Dendritic cell treated with granulocyte-macrophage colony-stimulating factor and Interleukin-4, amounts not matched to agents 40 ng/mL and 50 ng/mL, for 4 days (primary cell): ENCODE results near the gene M1AP.
"Not testable (repeated sequence)": the region's sequence is repeated elsewhere in the genome, so short reads cannot be mapped to it uniquely, and the experiment has no call there.

Experiments
- H3K27ac Mint-ChIP-seq: one replicate; pipeline ENCODE4 v1.8.0; 2022; ENCODE audit warnings: mild to moderate bottlenecking, mixed read lengths
- H3K27me3 Mint-ChIP-seq: one replicate; pipeline ENCODE4 v1.8.0; 2022; ENCODE audit warnings: mild to moderate bottlenecking, mixed read lengths
- H3K36me3 Mint-ChIP-seq: one replicate; pipeline ENCODE4 v1.8.0; 2022; ENCODE audit warnings: low read depth, mixed read lengths
- H3K4me1 Mint-ChIP-seq: one replicate; pipeline ENCODE4 v1.8.0; 2022; ENCODE audit warnings: low read depth, mixed read lengths
- H3K4me3 Mint-ChIP-seq: one replicate; pipeline ENCODE4 v1.8.0; 2022; ENCODE audit warnings: mild to moderate bottlenecking, moderate library complexity, mixed read lengths
- H3K9me3 Mint-ChIP-seq: one replicate; pipeline ENCODE4 v1.8.0; 2022; ENCODE audit warnings: mixed read lengths
- intact Hi-C: fragments of 100-400 bp; cut with micrococcal nuclease; formaldehyde crosslinking; loops from one replicate; pipeline ENCODE4 v1.15.0; 2022

The M1AP gene

DNA sequence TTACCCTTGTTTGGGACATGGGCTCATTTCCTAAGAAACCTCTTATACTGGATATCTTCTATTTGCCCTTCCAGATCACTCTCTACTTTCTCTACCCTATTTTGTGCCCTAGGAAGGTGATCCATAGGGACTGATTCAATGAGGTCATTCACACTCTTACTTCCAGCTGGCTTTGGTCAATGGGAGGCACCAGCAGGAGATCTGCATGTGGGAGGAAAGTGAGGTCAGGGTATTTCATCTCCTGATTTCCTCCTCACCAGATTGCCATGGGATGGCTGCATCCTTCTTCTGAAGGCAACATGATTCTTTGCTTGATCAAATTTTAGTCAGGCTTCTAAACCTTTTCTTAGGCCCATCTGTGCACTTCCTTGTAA, 15.2 kb downstream of the M1AP start:
- Mint-ChIP-seq H3K4me3 (no peak overlapping the region), H3K27me3 (peaks cover 12% of the 10 kb centered on the region), H3K4me1 (no peaks in the 10 kb centered on the region), H3K9me3 (no peaks in the 10 kb centered on the region), H3K36me3 (no peaks in the 10 kb centered on the region), H3K27ac (no peak overlapping the region)
- intact Hi-C loops = no loop called here

DNA sequence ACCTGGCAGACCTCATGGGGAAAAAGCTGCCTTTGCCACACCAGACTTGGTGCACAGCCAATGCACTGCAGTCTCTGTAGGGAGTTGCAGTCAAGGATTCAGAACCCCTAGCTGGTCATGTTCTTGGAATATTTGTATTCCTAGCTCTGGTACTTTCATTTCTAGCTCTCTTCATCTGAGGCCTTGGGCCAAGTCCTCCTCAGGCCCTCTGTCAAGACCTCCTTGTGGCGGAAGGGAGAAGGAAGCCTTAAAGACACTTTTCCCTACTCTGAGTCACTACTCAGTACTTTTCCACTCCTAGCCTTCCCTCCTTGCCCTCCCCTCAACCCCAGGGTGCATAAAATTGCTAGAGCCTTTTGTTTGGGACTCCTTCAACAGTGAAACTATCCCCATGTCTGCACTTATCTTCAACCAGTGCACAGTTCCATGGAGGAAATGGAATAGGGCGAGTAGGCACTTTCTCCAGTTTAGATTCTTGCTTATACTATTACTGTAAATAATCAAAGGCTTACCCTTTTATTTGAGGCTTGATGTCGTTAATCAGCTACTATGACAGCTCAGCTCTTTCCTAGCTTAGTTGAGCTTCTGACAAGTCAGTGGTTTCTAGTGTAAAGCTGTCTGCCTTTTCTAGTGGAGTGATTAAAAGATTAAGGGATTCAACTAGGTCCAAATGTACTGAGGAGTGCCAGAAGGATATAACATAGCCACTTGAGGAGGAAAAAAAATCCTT, 15.8 kb downstream of the M1AP start:
- Mint-ChIP-seq H3K27me3 (peaks cover 10% of the 10 kb centered on the region), H3K27ac (no peak overlapping the region), H3K4me3 (no peak overlapping the region), H3K9me3 (no peaks in the 10 kb centered on the region), H3K4me1 (no peaks in the 10 kb centered on the region), H3K36me3 (no peaks in the 10 kb centered on the region)
- intact Hi-C loops = no loop called here

DNA sequence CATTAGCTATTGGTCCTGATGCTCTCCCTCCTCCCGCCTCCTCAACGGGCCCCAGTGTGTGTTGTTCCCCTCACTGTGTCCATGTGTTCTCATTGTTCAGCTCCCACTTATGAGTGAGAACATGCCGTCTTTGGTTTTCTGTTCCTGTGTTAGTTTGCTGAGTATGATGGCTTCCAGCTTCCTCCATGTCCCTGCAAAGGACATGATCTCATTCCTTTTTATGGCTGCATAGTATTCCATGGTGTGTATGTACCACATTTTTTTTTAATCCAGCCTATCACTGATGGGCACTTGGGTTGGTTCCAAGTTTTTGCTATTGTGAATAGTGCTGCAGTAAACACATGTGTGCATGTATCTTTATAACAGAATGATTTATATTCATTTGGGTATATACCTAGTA, 17.7 kb downstream of the M1AP start:
- H3K36me3 Mint-ChIP-seq, intact Hi-C loops, H3K27me3 Mint-ChIP-seq: not testable (repeated sequence)

DNA sequence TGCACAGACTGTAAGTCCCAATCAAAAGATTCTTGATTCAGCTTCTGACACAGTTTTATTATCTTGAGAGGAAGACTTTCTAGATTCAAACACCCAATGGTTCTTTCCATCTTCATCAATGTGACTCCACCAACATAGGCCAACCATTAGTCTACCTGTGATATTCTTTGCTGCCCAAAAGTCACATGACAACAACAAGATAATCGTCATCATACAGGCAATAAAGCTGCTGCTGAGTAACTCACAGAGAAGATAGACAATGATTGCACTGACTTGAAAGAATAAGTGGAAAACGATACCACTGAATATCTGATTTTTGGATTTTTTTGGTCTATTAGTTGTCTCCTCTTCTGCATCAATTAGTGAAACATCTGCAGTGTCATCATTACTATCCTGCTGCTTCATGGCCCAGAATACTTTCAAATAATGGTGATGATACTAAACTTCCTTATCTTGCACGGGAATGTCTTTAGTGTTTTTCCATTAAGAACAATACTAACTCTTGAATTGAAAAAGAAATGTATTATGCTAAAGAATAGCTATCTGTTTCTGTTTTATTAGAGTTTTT, 19.5 kb downstream of the M1AP start:
- no peaks in the 10 kb centered on the region for H3K36me3 Mint-ChIP-seq
- no peaks in the 10 kb centered on the region for H3K9me3 Mint-ChIP-seq
- no peak overlapping the region for H3K4me3 Mint-ChIP-seq
- H3K27me3 Mint-ChIP-seq = no peaks in the 10 kb centered on the region
- no peak overlapping the region for H3K27ac Mint-ChIP-seq
- intact Hi-C loops = no loop called here
- H3K4me1 Mint-ChIP-seq = no peaks in the 10 kb centered on the region

More for the DNA sequence above, 17.7 kb downstream of the M1AP start:
- H3K4me1 Mint-ChIP-seq, H3K4me3 Mint-ChIP-seq, H3K27ac Mint-ChIP-seq, H3K9me3 Mint-ChIP-seq: not testable (repeated sequence)

DNA sequence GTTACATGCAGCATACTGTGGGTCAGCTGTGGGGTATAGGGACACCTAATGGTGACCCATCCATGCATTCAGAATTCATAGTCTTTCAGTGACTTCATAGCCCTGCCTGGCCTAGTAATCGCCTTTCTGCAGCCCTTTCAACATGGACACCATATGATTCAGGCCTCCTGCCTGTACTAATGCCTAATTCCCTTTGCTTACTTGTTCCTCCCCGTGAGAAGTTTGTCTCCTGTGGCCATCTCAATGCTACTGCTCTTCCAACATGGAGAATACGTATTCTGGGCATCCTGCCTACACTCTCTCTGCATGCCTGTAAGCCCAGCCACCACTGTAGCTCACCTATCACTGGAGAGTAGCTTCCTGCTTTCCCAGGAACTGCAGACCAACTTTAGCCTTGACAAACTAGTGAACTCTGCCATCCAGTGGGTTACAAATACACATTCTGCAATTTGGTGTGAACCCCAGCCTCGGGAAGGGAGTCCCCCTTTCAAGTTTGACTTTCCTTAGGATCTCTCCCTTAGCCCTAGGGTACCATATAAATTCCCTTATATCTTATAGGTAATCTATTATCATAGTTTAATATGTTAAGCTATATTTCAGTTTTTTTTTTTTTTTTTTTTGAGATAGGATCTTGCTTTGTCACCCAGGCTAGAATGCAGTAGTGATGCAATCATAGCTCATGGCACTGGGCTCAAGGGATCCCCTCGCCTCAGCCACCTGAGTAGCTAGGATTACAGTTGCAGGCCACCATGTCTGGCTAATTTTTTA, 22.3 kb downstream of the M1AP start:
- no peak overlapping the region for H3K4me3 Mint-ChIP-seq
- no peaks in the 10 kb centered on the region for H3K4me1 Mint-ChIP-seq
- no peaks in the 10 kb centered on the region for H3K36me3 Mint-ChIP-seq
- no peaks in the 10 kb centered on the region for H3K9me3 Mint-ChIP-seq
- intact Hi-C loops = no loop called here
- H3K27me3 Mint-ChIP-seq = no peaks in the 10 kb centered on the region
- H3K27ac Mint-ChIP-seq = no peak overlapping the region

DNA sequence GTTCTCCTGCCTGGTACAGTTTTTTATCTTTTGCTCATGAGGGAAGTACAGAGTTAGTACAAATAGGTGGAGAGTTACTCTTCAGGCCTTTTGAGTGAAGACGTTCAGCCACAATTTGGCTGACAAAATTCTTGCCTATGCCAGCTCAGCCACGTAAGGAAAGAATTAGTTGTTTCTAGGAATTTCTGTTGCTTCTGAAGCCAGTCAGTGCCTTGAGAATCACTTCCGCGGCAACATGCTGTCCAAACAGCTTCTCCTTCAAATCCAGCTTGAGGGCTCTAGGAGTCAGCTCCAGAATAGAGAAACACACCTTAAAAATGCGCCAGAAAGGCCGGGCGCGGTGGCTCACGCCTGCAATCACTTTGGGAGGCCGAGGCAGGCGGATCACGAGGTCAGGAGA, 27.5 kb downstream of the M1AP start:
- H3K36me3 Mint-ChIP-seq = no peaks in the 10 kb centered on the region
- no peak overlapping the region for H3K4me3 Mint-ChIP-seq
- peaks cover 15% of the 10 kb centered on the region for H3K4me1 Mint-ChIP-seq
- peak overlapping the region; percentile 54 for H3K27ac Mint-ChIP-seq
- intact Hi-C loops = no loop called here
- H3K9me3 Mint-ChIP-seq = no peaks in the 10 kb centered on the region
- no peaks in the 10 kb centered on the region for H3K27me3 Mint-ChIP-seq

DNA sequence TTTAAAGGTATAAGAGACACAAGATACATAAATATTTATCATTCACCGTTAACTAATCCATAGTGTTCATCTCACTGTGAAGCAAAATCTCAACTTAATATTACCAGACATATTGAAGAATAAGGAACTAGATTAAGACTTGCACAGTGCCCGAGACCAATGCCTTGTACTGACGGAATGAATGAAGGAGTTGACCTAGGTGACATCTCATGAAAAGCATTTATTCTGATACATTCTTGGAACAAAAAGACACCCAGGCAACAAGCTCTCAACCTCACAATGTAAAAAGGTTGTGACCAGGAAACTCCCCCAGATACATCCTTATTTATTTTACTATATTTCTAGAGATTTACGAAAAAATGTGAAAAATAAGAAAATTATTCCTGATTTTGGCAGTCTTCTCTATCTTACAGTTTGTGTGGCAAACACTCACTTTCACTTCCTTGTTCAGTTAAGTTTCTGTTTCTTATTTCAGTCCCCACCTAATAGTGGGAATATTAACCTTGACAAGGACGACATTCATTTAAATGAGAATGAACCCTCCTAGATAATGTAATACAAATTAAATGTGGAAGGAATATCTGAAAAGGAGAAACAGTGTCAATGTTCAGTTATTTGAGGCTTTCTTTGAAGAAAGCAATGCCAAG, 28.4 kb downstream of the M1AP start:
- Mint-ChIP-seq H3K27ac (peak overlapping the region; percentile 54), H3K27me3 (no peaks in the 10 kb centered on the region), H3K9me3 (no peaks in the 10 kb centered on the region), H3K4me1 (peaks cover 15% of the 10 kb centered on the region), H3K36me3 (no peaks in the 10 kb centered on the region), H3K4me3 (peak overlapping the region; percentile 45)
- intact Hi-C loops = no loop called here

DNA sequence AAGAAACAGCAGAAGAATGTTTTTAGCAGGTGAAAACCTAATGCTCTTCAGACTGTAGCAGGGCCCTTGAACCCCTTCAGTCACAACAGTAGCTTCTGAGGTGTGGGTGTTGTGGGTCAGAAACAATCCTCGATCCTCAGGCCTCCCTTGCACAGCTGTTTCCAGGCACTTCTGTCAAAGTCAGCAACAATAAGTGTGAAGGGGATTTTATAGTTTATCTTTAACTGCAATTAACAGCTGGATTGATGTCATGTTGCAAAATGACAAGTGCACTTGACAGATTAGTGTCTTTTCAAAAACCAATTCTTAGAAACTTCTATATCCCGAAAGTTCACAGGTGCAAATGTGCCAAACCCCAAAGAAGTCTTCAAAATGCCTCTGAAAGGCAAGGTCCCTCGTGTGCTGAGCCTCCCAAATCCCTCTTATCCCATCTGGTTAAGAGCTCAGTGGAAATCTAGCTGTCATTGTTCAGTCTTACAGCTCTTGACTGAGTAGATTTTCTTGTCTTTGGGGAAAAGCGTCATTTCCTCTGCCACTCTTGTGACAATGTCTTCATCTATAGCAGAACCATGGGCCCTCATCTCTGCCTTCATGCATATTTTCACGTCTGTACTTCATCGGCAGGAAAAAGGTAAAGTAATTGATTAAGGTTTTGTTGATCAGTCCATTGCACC, 29.6 kb downstream of the M1AP start:
- Mint-ChIP-seq H3K9me3 (no peaks in the 10 kb centered on the region), H3K27me3 (no peaks in the 10 kb centered on the region), H3K36me3 (no peaks in the 10 kb centered on the region), H3K4me1 (peaks cover 15% of the 10 kb centered on the region), H3K4me3 (no peak overlapping the region), H3K27ac (no peak overlapping the region)
- intact Hi-C loops = no loop called here

DNA sequence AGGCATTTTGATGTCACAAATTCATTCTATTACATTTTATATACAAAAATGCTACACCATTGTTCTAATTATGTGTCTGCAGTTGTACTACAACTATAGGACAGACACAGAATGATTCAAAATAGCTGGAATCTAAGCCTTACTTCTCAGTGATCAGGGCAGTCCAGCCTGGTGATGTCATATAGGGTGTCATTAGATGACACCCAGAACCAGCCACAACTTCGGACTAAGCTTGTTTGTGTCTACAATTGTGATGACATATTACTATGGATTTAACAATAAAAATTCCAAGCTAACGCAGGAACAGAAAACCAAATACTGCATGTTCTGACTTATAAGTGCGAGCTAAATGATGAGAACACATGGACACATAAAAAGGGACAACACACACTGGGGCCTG, 31.0 kb downstream of the M1AP start:
- H3K9me3 Mint-ChIP-seq = no peaks in the 10 kb centered on the region
- intact Hi-C loops = no loop called here
- no peak overlapping the region for H3K27ac Mint-ChIP-seq
- peaks cover 3% of the 10 kb centered on the region for H3K27me3 Mint-ChIP-seq
- H3K36me3 Mint-ChIP-seq = no peaks in the 10 kb centered on the region
- peaks cover 15% of the 10 kb centered on the region for H3K4me1 Mint-ChIP-seq
- H3K4me3 Mint-ChIP-seq = no peak overlapping the region

DNA sequence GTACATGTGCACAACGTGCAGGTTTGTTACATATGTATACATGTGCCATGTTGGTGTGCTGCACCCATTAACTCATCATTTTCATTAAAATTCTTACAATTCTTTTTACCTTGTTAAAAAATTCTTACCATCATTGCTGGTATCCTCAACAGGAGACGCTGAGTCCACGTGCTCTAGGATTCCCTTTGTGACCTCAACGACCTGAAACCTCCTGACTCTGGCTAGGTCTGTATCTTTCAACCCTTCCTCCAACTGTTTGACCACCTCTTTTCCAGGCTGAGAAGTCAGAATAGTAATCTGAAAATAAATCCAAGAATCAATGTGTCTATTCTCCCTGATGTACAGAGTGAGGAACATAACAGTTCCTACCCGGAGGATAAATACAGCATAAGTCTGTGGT, 41.2 kb downstream of the M1AP start:
- Mint-ChIP-seq H3K27ac (no peak overlapping the region), H3K9me3 (no peaks in the 10 kb centered on the region), H3K4me1 (peaks cover 15% of the 10 kb centered on the region), H3K36me3 (no peaks in the 10 kb centered on the region), H3K4me3 (no peak overlapping the region), H3K27me3 (peaks cover 31% of the 10 kb centered on the region)
- intact Hi-C loops = no loop called here

DNA sequence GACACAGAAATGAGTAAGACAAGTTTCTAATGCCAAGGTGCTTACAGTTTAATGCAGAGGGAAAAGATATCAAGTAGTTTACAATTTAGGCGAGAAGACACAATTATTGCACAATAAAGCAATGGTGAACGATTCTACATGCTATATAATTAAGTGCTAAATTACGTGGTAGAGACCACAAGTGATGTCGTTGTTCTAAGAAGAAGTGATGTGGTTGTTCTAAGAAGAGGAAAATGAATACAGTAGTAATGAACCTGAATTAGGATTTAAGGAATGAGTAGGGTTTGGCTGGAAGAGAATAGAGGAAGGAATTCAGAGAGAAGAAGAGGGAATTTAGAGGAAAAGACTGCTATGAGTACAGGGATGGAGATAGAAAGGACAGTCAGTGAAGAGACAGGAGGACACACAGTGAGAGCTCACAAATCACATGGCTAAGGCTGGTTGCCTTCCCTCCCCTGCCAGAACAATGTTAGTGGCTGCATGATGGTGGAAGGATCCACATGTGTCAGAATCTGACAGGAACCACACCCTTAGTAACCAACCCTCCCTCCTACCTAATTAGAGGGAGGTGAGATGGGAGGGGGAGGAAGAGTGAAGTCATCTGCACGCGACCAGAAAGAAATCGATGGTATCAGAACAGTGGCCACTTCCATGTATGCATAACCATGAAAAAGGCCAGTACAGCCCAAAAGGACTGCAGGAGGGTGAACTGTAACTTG, 44.7 kb downstream of the M1AP start:
- no peak overlapping the region for H3K4me3 Mint-ChIP-seq
- peaks cover 15% of the 10 kb centered on the region for H3K4me1 Mint-ChIP-seq
- peaks cover 22% of the 10 kb centered on the region for H3K27me3 Mint-ChIP-seq
- peak overlapping the region; percentile 9 for H3K27ac Mint-ChIP-seq
- no peaks in the 10 kb centered on the region for H3K9me3 Mint-ChIP-seq
- intact Hi-C loops = no loop called here
- no peaks in the 10 kb centered on the region for H3K36me3 Mint-ChIP-seq

DNA sequence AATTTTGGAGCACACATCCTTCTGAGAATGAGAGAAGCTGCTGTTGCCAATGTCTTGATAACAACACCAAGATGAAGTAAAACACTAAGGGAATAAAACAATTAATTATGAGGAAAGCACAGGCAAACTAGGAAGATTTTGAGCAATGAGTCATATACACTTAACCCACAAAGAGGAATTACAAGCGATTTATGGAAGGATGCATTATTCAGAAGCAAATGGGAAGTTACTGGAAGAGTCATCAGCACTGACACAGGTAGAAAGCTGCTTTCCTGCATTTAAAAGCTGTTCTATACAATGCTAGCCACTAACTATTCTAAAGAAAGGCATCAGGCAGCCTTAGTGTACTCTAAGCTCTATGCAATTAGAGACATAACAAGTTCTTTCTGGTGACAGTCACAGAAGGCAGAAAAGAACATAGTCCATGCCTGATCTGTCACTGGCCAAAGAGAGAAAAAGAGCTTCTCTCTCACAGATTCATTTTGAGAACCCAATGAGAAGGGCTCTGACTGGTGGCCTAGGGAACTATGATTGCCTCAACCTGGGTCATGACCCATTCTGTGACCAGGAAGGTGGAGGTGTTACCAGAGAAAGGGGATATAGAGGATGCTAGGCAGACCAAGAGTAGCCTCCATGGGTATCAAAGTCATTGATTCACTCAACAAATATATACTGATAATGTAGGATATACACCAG, 45.4 kb downstream of the M1AP start:
- Mint-ChIP-seq H3K27me3 (peaks cover 19% of the 10 kb centered on the region), H3K36me3 (no peaks in the 10 kb centered on the region), H3K4me3 (no peak overlapping the region), H3K9me3 (no peaks in the 10 kb centered on the region), H3K27ac (peak overlapping the region; percentile 9), H3K4me1 (peaks cover 15% of the 10 kb centered on the region)
- intact Hi-C loops = no loop called here

DNA sequence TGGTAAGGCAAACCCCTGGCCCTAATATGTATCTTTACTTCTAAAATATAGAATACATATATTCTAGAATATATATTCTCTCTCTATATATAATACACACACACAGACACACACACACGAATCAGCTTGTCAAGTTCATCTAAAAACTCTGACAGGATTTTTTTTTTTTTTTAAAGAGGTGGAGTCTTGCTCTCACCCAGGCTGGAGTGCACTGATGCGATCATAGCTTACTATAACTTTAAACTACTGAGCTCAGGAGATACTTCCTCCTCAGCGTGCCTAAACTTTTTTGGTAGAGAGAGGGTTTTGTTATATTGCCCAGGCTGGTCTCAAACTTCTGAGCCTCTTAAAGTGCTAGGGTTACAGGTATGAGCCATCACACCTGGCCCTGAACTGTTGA, 48.5 kb downstream of the M1AP start:
- intact Hi-C loops = no loop called here
- no peak overlapping the region for H3K4me3 Mint-ChIP-seq
- H3K27me3 Mint-ChIP-seq = peaks cover 22% of the 10 kb centered on the region
- H3K27ac Mint-ChIP-seq = no peak overlapping the region
- H3K36me3 Mint-ChIP-seq = no peaks in the 10 kb centered on the region
- H3K4me1 Mint-ChIP-seq = peaks cover 15% of the 10 kb centered on the region
- no peaks in the 10 kb centered on the region for H3K9me3 Mint-ChIP-seq
